ENCODE measurements around the gene SRP14.
A peak's percentile ranks its signal among the peaks of the same experiment; 100 is the strongest.

Gene SRP14

DNA sequence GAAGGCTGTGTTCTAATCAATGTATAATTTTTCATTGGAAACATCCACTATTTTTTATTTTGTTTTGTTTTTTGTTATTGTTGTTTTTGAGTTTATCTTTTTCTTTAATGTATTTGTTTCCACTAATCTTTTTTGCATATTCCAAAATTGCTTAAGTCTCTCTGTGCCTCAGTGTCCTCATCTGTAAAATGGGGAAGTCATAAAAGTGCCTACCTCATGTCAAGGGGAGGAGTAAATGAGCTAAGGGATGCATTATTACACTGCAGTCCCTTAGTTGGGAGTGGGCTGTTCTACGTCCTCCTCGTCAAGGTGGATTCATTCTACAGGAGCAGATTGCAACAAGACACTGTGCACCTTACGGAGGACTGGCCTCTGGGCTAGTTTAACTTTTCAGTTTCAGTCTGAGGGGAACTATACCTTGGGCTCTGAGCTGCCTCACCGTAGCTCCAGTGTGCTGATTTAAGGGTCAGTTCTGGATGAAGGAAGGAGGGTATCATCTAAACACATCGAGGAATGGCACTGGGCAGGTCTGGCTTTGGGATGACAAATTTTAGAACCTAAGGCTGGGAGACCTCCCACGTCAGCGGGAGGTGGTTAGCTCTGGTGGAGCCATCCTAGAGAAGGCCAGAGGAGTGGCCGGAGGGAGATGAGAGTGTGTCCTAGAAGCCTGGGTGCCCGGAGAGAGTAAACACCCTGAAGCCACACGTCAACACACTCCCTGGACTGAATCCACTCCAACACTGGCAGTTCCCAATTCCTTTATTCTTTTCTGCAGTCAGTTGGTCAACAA, 5.1 kb upstream of the SRP14 start:
- H3K36me3 ChIP-seq (ENCODE audit: control insufficient read depth, insufficient read depth, low read length), result no peaks in the 10 kb centered on the region
- no peak for TF ChIP-seq CTCF (IDR thresholded peaks at IDR 0.05; ENCODE audit: insufficient read depth, low read length, poor library complexity, severe bottlenecking)
- H3K4me3 ChIP-seq (replicated peaks; ENCODE audit: low read depth, low read length), result no peak overlapping the region
- no peaks in the 10 kb centered on the region for H3K27me3 ChIP-seq (replicated peaks; ENCODE audit: control insufficient read depth, insufficient read depth, low read length)
- DNase-seq (ENCODE audit: extremely low read depth, insufficient read length), result no peak

DNA sequence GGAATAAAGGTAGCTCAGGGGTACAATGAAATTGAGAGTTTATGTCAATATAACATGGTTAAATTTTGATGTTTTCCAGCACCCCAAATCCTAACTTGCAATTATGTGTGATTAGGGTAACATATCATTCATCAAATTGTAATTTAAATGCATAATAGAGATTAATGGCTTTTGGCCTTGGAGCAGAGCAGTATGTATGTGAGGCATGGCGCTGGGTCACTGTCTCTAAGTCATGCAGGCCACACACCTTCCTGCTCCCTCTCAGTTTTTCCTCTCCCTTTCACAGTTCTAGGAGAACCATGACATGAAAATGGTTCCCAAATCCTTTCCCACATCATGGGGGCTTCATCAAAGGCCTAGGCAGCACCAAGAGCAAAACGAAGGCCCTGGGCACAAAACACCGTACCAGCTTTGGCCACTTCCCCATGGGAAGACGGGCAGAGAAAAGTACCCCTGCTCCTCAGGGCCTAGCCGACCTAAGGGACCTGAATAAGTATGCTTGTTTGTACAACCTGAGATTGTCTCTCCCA, 3.9 kb upstream of the SRP14 start:
- TF ChIP-seq CTCF (IDR thresholded peaks at IDR 0.05; ENCODE audit: insufficient read depth, low read length, poor library complexity, severe bottlenecking), result no peak
- no peak overlapping the region for H3K4me3 ChIP-seq (replicated peaks; ENCODE audit: low read depth, low read length)
- DNase-seq (ENCODE audit: extremely low read depth, insufficient read length), result no peak
- no peaks in the 10 kb centered on the region for H3K27me3 ChIP-seq (replicated peaks; ENCODE audit: control insufficient read depth, insufficient read depth, low read length)
- no peaks in the 10 kb centered on the region for H3K36me3 ChIP-seq (ENCODE audit: control insufficient read depth, insufficient read depth, low read length)

DNA sequence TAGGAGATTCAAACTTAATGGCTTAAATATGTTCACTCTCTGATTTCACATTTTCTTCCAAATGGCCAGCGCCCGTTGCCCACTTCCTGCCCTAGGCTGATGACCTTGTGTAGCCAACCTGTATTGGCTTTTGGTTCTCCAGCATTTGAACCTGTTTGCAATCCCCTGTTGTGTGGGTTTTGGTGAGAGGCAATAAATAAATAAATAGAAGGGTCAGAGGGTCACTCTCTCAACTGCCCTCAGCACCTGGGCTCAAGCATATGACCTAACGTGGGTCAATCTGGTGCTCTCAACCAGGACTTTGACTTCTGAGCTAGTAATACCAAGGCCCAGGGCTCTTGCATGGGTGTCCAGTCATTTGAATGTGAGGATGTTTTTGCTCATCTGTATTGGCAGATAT, 1.8 kb upstream of the SRP14 start:
- Histone ChIP-seq H3K27me3 (replicated peaks; ENCODE audit: control insufficient read depth, insufficient read depth, low read length) (no peaks in the 10 kb centered on the region), H3K36me3 (ENCODE audit: control insufficient read depth, insufficient read depth, low read length) (peaks cover 3% of the 10 kb centered on the region), H3K4me3 (replicated peaks; ENCODE audit: low read depth, low read length) (no peak overlapping the region)
- TF ChIP-seq CTCF (IDR thresholded peaks at IDR 0.05; ENCODE audit: insufficient read depth, low read length, poor library complexity, severe bottlenecking), result no peak
- no peak for DNase-seq (ENCODE audit: extremely low read depth, insufficient read length)

- H3K36me3 ChIP-seq (ENCODE audit: control insufficient read depth, insufficient read depth, low read length), result peaks cover 3% of the 10 kb centered on the region
- DNase-seq (ENCODE audit: extremely low read depth, insufficient read length), result no peak
- peak overlapping the region; percentile 43 for H3K4me3 ChIP-seq (replicated peaks; ENCODE audit: low read depth, low read length)
- TF ChIP-seq CTCF (IDR thresholded peaks at IDR 0.05; ENCODE audit: insufficient read depth, low read length, poor library complexity, severe bottlenecking), result no peak
- no peaks in the 10 kb centered on the region for H3K27me3 ChIP-seq (replicated peaks; ENCODE audit: control insufficient read depth, insufficient read depth, low read length)
Observed at GRCh38 chr15:40040293-40040635, 1.3 kb upstream of the SRP14 start.

DNA sequence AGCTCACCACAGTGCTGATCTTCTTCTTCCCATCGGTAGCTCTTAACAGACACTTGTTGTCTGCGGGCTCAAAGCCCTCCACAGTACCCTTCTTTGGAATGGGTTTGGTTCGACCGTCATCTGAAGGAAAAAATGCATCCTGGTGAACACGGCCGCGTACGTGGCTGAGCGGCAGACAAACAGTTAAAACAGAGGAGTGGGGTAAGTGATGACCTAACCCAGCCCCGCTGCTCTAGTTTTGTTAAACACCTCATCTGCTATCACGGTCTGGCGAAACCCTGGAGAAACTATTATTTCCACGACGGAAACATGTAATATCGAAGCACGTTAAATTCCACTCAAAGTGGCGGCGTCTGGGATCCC, 725 bp downstream of the SRP14 start:
- Histone ChIP-seq H3K36me3 (ENCODE audit: control insufficient read depth, insufficient read depth, low read length) (peaks cover 10% of the 10 kb centered on the region), H3K4me3 (replicated peaks; ENCODE audit: low read depth, low read length) (peak overlapping the region; percentile 99), H3K27me3 (replicated peaks; ENCODE audit: control insufficient read depth, insufficient read depth, low read length) (no peaks in the 10 kb centered on the region)
- no peak for DNase-seq (ENCODE audit: extremely low read depth, insufficient read length)
- no peak for TF ChIP-seq CTCF (IDR thresholded peaks at IDR 0.05; ENCODE audit: insufficient read depth, low read length, poor library complexity, severe bottlenecking)

All from GM06990 (cell line).